ENCODE data around the gene EFTUD2. TPM values are rescaled to one million over a fixed set of nuclear protein-coding genes. Genes with fewer than 3 reads are reported as not detected.

EFTUD2 gene
- total and polyA plus RNA-seq, 2 of the 4 experiments (the other 2 are of a cell fraction), result 72.5 to 126 TPM

DNA sequence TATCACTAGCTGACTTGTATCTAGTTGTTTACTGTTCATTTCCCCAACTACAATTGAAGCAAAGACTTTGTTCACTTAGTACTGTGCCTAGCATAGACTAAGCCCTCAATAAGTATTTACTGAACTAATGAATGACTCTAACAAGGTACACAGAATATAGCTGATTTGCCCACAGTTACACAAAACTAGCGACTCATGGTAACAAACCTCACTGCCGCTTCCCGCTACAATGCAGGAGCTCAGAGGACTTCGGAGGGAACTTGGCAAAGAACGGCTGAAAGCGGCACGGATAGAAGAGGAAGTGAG lies 524 bp downstream of the EFTUD2 start:
- peak overlapping the region; percentile 73 for H2AK5ac ChIP-seq (ENCODE audit: low read depth, low read length)
- H3K56ac ChIP-seq (ENCODE audit: extremely low read depth, insufficient read depth, low read length), result peak overlapping the region; percentile 100
- dilution Hi-C loops (cut with HindIII; ENCODE audit: low sequenced_read_pairs, unreplicated experiment), result no loop called here
- peak overlapping the region; percentile 61 for H4K5ac ChIP-seq (ENCODE audit: low read depth, low read length)
- peaks cover 19% of the 10 kb centered on the region for H3K4me1 ChIP-seq (ENCODE audit: control insufficient read depth, insufficient read depth, low read length)
- peaks cover 14% of the 10 kb centered on the region for H3K9me1 ChIP-seq (ENCODE audit: insufficient read depth, low read length)
- peak overlapping the region; percentile 98 for H2AK9ac ChIP-seq (replicated peaks; ENCODE audit: low read depth, low read length, poor library complexity)
- peak overlapping the region; percentile 100 for H3K4ac ChIP-seq (ENCODE audit: low read depth, low read length)
- H3K23ac ChIP-seq (ENCODE audit: low read depth, low read length), result peak overlapping the region; percentile 89
- peak overlapping the region; percentile 73 to 98 for H4K8ac ChIP-seq (ENCODE audit: low read depth in 2 of 2, low read length in 2 of 2)
- H3K9ac ChIP-seq (ENCODE audit: low read depth, low read length), result peak overlapping the region; percentile 87
- no peak for DNase-seq
- H3K36me3 ChIP-seq (ENCODE audit: control insufficient read depth, insufficient read depth, low read length), result peaks cover 4% of the 10 kb centered on the region; the same call in 1 of the 2 replicates
- no CpG with 5 or more reads among the region's 7 CpGs for WGBS, 2 experiments (ENCODE audit: extremely low coverage in 2 of 2, insufficient read length in 1 of 2)
- in situ Hi-C loops (cut with MboI; ENCODE audit: low sequenced_read_pairs), result no loop called here
- H3K18ac ChIP-seq (ENCODE audit: low read depth, low read length), result no peak overlapping the region
- ChIA-PET CTCF (interaction anchor here (1.0 kb wide), 1 partner anchor 121 kb away, joined by 3 read pairs; no protein-coding TSS in a partner anchor), POLR2A (ENCODE audit: unreplicated experiment) (interaction anchor here (0.6 kb wide), 1 partner anchor 120 kb away, joined by 3 read pairs; no protein-coding TSS in a partner anchor)
- peak overlapping the region; percentile 89 for H3K27ac ChIP-seq (ENCODE audit: insufficient read depth, low read length)
- H3K4me2 ChIP-seq (ENCODE audit: low read depth, low read length), result peak overlapping the region; percentile 70
- H3K14ac ChIP-seq (replicated peaks; ENCODE audit: low read depth, low read length), result peak overlapping the region; percentile 89
- H2BK5ac ChIP-seq (ENCODE audit: low read depth, low read length, poor library complexity, severe bottlenecking), result peak overlapping the region; percentile 97
- TF ChIP-seq ELK1 (IDR thresholded peaks at IDR 0.05; ENCODE audit: borderline replicate concordance, low read depth, low read length) (no peak), BHLHE40 (IDR thresholded peaks at IDR 0.05; ENCODE audit: low read depth, low read length) (no peak), RFX5 (IDR thresholded peaks at IDR 0.05; ENCODE audit: low read depth, low read length) (no peak), MAZ (IDR thresholded peaks at IDR 0.05; ENCODE audit: borderline replicate concordance, low read depth, low read length) (no peak), NFE2L2 (IDR thresholded peaks at IDR 0.05; ENCODE audit: low read depth, low read length) (no peak), FOS (IDR thresholded peaks at IDR 0.05; ENCODE audit: low read depth, low read length) (no peak), POLR2A (IDR thresholded peaks at IDR 0.05; ENCODE audit: low read depth, low read length) (no peak), MXI1 (IDR thresholded peaks at IDR 0.05; ENCODE audit: borderline replicate concordance, low read depth, low read length) (no peak), CEBPB (IDR thresholded peaks at IDR 0.05; ENCODE audit: low read depth, low read length) (no peak), SMC3 (IDR thresholded peaks at IDR 0.05; ENCODE audit: low read depth, low read length) (no peak), CHD1 (IDR thresholded peaks at IDR 0.05; ENCODE audit: low read depth, low read length) (no peak), RCOR1 (IDR thresholded peaks at IDR 0.05; ENCODE audit: insufficient replicate concordance, low read length) (no peak)
- TF ChIP-seq, protein P1, sequence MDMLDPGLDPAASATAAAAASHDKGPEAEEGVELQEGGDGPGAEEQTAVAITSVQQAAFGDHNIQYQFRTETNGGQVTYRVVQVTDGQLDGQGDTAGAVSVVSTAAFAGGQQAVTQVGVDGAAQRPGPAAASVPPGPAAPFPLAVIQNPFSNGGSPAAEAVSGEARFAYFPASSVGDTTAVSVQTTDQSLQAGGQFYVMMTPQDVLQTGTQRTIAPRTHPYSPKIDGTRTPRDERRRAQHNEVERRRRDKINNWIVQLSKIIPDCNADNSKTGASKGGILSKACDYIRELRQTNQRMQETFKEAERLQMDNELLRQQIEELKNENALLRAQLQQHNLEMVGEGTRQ (IDR thresholded peaks at IDR 0.05; ENCODE audit: low read depth, low read length), result no peak
- TF ChIP-seq, protein P2, sequence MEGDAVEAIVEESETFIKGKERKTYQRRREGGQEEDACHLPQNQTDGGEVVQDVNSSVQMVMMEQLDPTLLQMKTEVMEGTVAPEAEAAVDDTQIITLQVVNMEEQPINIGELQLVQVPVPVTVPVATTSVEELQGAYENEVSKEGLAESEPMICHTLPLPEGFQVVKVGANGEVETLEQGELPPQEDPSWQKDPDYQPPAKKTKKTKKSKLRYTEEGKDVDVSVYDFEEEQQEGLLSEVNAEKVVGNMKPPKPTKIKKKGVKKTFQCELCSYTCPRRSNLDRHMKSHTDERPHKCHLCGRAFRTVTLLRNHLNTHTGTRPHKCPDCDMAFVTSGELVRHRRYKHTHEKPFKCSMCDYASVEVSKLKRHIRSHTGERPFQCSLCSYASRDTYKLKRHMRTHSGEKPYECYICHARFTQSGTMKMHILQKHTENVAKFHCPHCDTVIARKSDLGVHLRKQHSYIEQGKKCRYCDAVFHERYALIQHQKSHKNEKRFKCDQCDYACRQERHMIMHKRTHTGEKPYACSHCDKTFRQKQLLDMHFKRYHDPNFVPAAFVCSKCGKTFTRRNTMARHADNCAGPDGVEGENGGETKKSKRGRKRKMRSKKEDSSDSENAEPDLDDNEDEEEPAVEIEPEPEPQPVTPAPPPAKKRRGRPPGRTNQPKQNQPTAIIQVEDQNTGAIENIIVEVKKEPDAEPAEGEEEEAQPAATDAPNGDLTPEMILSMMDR (conservative IDR thresholded peaks at IDR 0.05; ENCODE audit: low read depth, low read length), result no peak
- intact Hi-C loops (cut with micrococcal nuclease), result no loop called here
- H2AFZ ChIP-seq (replicated peaks; ENCODE audit: low read length, poor library complexity), result peak overlapping the region; percentile 97
- no TSS peak for BruUV-seq (replicated peaks)
- H3K27me3 ChIP-seq (ENCODE audit: control insufficient read depth, insufficient read depth, low read length), result no peaks in the 10 kb centered on the region
- no peak overlapping the region for H2BK20ac ChIP-seq (ENCODE audit: low read depth, low read length)
- peaks cover 4% of the 10 kb centered on the region; the same call in 1 of the 2 replicates for H4K20me1 ChIP-seq (ENCODE audit: insufficient read depth, low read length)
- H3K9me3 ChIP-seq (ENCODE audit: control insufficient read depth, insufficient read depth, low read length), result no peaks in the 10 kb centered on the region
- ATAC-seq (ENCODE audit: low read depth), result no peak
- H3K4me3 ChIP-seq (ENCODE audit: insufficient read depth, low read depth, low read length), result peak overlapping the region; percentile 65
- H4K91ac ChIP-seq (ENCODE audit: insufficient read depth, low read depth, low read length), result peak overlapping the region; percentile 100
- H2BK15ac ChIP-seq (ENCODE audit: low read depth, low read length), result peak overlapping the region; percentile 7; the same call in 2 of the 3 replicates
- H3K79me1 ChIP-seq (ENCODE audit: low read depth in 1 of 2, low read length in 2 of 2), result peaks cover 14 to 31% of the 10 kb centered on the region in 2 experiments; a peak in 3 of 4 replicates
- H2BK120ac ChIP-seq (ENCODE audit: low read depth, low read length), result peak overlapping the region; percentile 5; the same call in 1 of the 2 replicates

Data from IMR-90 (cell line).